CD4-positive, alpha-beta memory T cell (primary cell): ENCODE data around the gene HPSE2. TPM values are rescaled to one million over a fixed set of nuclear protein-coding genes. Genes with fewer than 3 reads are reported as not detected.

Experiments
- CTCF ChIA-PET: fragments of 350-600 bp; sonication (Branson Sonifier 250); formaldehyde crosslinking; loops from one replicate; lab custom pipeline; 2021; ENCODE audit warnings: inconsistent platforms; ENCODE audit not compliant: partially characterized antibody; lab: Charles Lee
- POLR2A ChIA-PET: fragments of 350-600 bp; sonication (Branson Sonifier 250); formaldehyde crosslinking; loops from one replicate; lab custom pipeline; 2021; ENCODE audit not compliant: partially characterized antibody; lab: Charles Lee
- DNase-seq, 5 donors: peaks; one replicate each; pipeline versions ENCODE4 v3.0.0 to v3.0.0-alpha.2; 2020 to 2022; ENCODE audit warnings: mixed read lengths in 1 of 5
- H3K27ac ChIP-seq: one replicate; pipeline ENCODE4 v1.7.0; 2013; ENCODE audit warnings: low read depth, low read length
- H3K27me3 ChIP-seq: 2 replicates; pipeline ENCODE4 v1.7.0; 2013; ENCODE audit warnings: mild to moderate bottlenecking, low read length, moderate library complexity; ENCODE audit not compliant: insufficient read depth
- H3K36me3 ChIP-seq: 2 replicates; pipeline ENCODE4 v1.7.0; 2013; ENCODE audit warnings: mild to moderate bottlenecking, low read length, moderate library complexity; ENCODE audit not compliant: insufficient read depth
- H3K4me1 ChIP-seq: 2 replicates; pipeline ENCODE4 v1.7.0; 2013; ENCODE audit warnings: mild to moderate bottlenecking, low read length, moderate library complexity; ENCODE audit not compliant: insufficient read depth
- H3K4me3 ChIP-seq, 2 donors: one replicate each; pipeline ENCODE4 v1.7.0; 2013; ENCODE audit warnings: low read length in 2 of 2, mild to moderate bottlenecking in 1 of 2
- H3K9me3 ChIP-seq, 2 donors: one replicate each; pipeline ENCODE4 v1.7.0; 2013; ENCODE audit warnings: low read length in 2 of 2, control low read depth in 1 of 2; ENCODE audit not compliant: control insufficient read depth in 1 of 2
- H3K27ac Mint-ChIP-seq, 7 donors: one replicate each; pipeline ENCODE4 v1.8.0; 2020 to 2021; ENCODE audit warnings: mixed read lengths in 7 of 7, mild to moderate bottlenecking in 6 of 7, inconsistent platforms in 3 of 7, moderate library complexity in 3 of 7
- H3K27me3 Mint-ChIP-seq, 2 donors: one replicate each; pipeline ENCODE4 v1.8.0; 2020 to 2021; ENCODE audit warnings: mixed read lengths in 2 of 2
- H3K36me3 Mint-ChIP-seq, 2 donors: one replicate each; pipeline ENCODE4 v1.8.0; 2020 to 2021; ENCODE audit warnings: mixed read lengths in 2 of 2, inconsistent platforms in 1 of 2, mild to moderate bottlenecking in 1 of 2
- H3K4me1 Mint-ChIP-seq, 4 donors: one replicate each; pipeline ENCODE4 v1.8.0; 2020 to 2021; ENCODE audit warnings: mixed read lengths in 4 of 4, mild to moderate bottlenecking in 1 of 4
- H3K4me3 Mint-ChIP-seq, 8 donors: one replicate each; pipeline ENCODE4 v1.8.0; 2020 to 2021; ENCODE audit warnings: mixed read lengths in 8 of 8, mild to moderate bottlenecking in 7 of 8, moderate library complexity in 6 of 8, inconsistent platforms in 3 of 8
- H3K9me3 Mint-ChIP-seq, 8 donors: one replicate each; pipeline ENCODE4 v1.8.0; 2020 to 2021; ENCODE audit warnings: mixed read lengths in 8 of 8, mild to moderate bottlenecking in 5 of 8, inconsistent platforms in 3 of 8, moderate library complexity in 1 of 8
- intact Hi-C: fragments of 100-400 bp; cut with micrococcal nuclease; formaldehyde crosslinking; loops from one replicate; pipeline ENCODE4 v1.15.1; 2023
- polyA plus RNA-seq, 2 donors: library from polyadenylated mRNA; unstranded; fragments of 300-500 nt; fragmentation: Illumina TruSeq; gene quantifications; one replicate each; pipeline ENCODE4 v1.2.3, GENCODE V29; 2021
- total RNA-seq, 2 experiments: library from RNA; stranded (reverse); gene quantifications; one replicate each; pipeline ENCODE4 v1.2.3, GENCODE V29; 2021

Gene HPSE2
- total and polyA plus RNA-seq, 4 experiments from 2014 or later, result 0.09 to 0.12 TPM; not detected in 2

GRCh38 chr10:99224766-99225165 is 10.9 kb downstream of the HPSE2 start:
- Mint-ChIP-seq H3K9me3 (no peaks in the 10 kb centered on the region), H3K4me1 (no peaks in the 10 kb centered on the region), H3K36me3 (no peaks in the 10 kb centered on the region), H3K4me3 (no peak overlapping the region), H3K27ac (no peak overlapping the region), H3K27me3 (peaks cover 14 to 16% of the 10 kb centered on the region in 2 donors)
- POLR2A ChIA-PET, result no interaction called here
- no peak for DNase-seq
- H3K27me3 ChIP-seq, result no peaks in the 10 kb centered on the region
- no peaks in the 10 kb centered on the region for H3K9me3 ChIP-seq
- CTCF ChIA-PET, result no interaction called here
- H3K36me3 ChIP-seq, result no peaks in the 10 kb centered on the region
- intact Hi-C loops, result no loop called here
- no peak overlapping the region for H3K4me3 ChIP-seq
- no peak overlapping the region for H3K27ac ChIP-seq
- H3K4me1 ChIP-seq, result no peaks in the 10 kb centered on the region

GRCh38 chr10:99207340-99207739 is 28.3 kb downstream of the HPSE2 start:
- Mint-ChIP-seq H3K4me3 (no peak overlapping the region), H3K36me3 (no peaks in the 10 kb centered on the region), H3K4me1 (no peaks in the 10 kb centered on the region), H3K9me3 (peaks cover 0 to 13% (median 8%) of the 10 kb centered on the region in 8 donors), H3K27me3 (peaks cover 0 to 4% of the 10 kb centered on the region in 2 donors), H3K27ac (no peak overlapping the region)
- ChIA-PET CTCF (no interaction called here), POLR2A (no interaction called here)
- no peak for DNase-seq
- Histone ChIP-seq H3K4me3 (no peak overlapping the region), H3K4me1 (no peaks in the 10 kb centered on the region), H3K27ac (no peak overlapping the region), H3K9me3 (no peaks in the 10 kb centered on the region), H3K36me3 (no peaks in the 10 kb centered on the region), H3K27me3 (no peaks in the 10 kb centered on the region)
- intact Hi-C loops, result no loop called here

GRCh38 chr10:99203310-99203709 is 32.3 kb downstream of the HPSE2 start:
- no peak overlapping the region for H3K27ac Mint-ChIP-seq
- H3K4me1 Mint-ChIP-seq, result no peaks in the 10 kb centered on the region
- Histone ChIP-seq H3K27ac (no peak overlapping the region), H3K36me3 (no peaks in the 10 kb centered on the region), H3K9me3 (no peaks in the 10 kb centered on the region), H3K27me3 (no peaks in the 10 kb centered on the region), H3K4me3 (no peak overlapping the region), H3K4me1 (no peaks in the 10 kb centered on the region)
- POLR2A ChIA-PET, result no interaction called here
- no peaks in the 10 kb centered on the region for H3K36me3 Mint-ChIP-seq
- H3K4me3 Mint-ChIP-seq, result no peak overlapping the region
- no peak for DNase-seq
- H3K27me3 Mint-ChIP-seq, result peaks cover 0 to 2% of the 10 kb centered on the region in 2 donors
- intact Hi-C loops, result no loop called here
- CTCF ChIA-PET, result no interaction called here
- H3K9me3 Mint-ChIP-seq, result peaks cover 0 to 13% (median 8%) of the 10 kb centered on the region in 8 donors

- Histone ChIP-seq H3K9me3 (no peaks in the 10 kb centered on the region), H3K4me1 (no peaks in the 10 kb centered on the region), H3K4me3 (no peak overlapping the region), H3K27ac (no peak overlapping the region), H3K27me3 (no peaks in the 10 kb centered on the region), H3K36me3 (no peaks in the 10 kb centered on the region)
- H3K27me3 Mint-ChIP-seq, result peaks cover 2 to 4% of the 10 kb centered on the region in 2 donors
- no peak overlapping the region for H3K4me3 Mint-ChIP-seq
- intact Hi-C loops, result no loop called here
- no peaks in the 10 kb centered on the region for H3K9me3 Mint-ChIP-seq
- H3K36me3 Mint-ChIP-seq, result no peaks in the 10 kb centered on the region
- ChIA-PET POLR2A (no interaction called here), CTCF (no interaction called here)
- no peak for DNase-seq
- H3K27ac Mint-ChIP-seq, result no peak overlapping the region
- no peaks in the 10 kb centered on the region for H3K4me1 Mint-ChIP-seq
Measured at GRCh38 chr10:99172950-99173349, 62.7 kb downstream of the HPSE2 start.

DNA sequence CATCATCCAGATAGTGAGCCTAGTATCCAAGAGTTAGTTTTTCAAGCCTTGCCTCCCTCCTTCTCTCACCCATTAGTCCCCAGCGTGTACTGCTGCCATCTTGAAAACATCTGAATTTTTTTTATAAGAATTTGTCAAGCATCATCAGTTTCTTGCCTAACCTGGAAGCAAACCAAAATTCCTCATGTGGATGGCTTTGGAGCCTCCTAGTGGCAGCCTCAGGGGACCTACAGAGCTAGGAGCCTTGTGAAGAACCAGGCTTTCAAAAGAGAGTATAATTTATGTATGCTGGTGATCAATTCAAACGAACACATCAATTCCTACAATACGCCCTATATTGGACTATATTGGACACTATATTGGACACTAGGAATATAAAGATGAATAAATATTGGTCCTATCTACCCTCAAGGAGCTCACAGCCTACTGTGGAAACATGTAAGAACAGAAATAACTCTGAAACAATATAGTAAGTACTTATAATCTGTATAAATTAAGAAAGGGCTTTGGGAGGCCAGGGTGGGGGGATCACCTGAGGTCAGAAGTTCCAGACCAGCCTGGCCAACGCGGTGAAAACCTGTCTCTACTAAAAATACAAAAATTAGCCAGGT is 63.4 kb downstream of the HPSE2 start:
- H3K36me3 Mint-ChIP-seq, result no peaks in the 10 kb centered on the region
- H3K4me3 Mint-ChIP-seq, result no peak overlapping the region
- peaks cover 0 to 4% (median 0%) of the 10 kb centered on the region in 8 donors for H3K9me3 Mint-ChIP-seq
- Histone ChIP-seq H3K9me3 (no peaks in the 10 kb centered on the region), H3K27me3 (no peaks in the 10 kb centered on the region), H3K4me3 (no peak overlapping the region), H3K36me3 (no peaks in the 10 kb centered on the region), H3K4me1 (no peaks in the 10 kb centered on the region), H3K27ac (no peak overlapping the region)
- CTCF ChIA-PET, result no interaction called here
- intact Hi-C loops, result no loop called here
- DNase-seq, result no peak
- no peak overlapping the region for H3K27ac Mint-ChIP-seq
- H3K4me1 Mint-ChIP-seq, result no peaks in the 10 kb centered on the region
- peaks cover 2 to 3% of the 10 kb centered on the region in 2 donors for H3K27me3 Mint-ChIP-seq
- POLR2A ChIA-PET, result no interaction called here

DNA sequence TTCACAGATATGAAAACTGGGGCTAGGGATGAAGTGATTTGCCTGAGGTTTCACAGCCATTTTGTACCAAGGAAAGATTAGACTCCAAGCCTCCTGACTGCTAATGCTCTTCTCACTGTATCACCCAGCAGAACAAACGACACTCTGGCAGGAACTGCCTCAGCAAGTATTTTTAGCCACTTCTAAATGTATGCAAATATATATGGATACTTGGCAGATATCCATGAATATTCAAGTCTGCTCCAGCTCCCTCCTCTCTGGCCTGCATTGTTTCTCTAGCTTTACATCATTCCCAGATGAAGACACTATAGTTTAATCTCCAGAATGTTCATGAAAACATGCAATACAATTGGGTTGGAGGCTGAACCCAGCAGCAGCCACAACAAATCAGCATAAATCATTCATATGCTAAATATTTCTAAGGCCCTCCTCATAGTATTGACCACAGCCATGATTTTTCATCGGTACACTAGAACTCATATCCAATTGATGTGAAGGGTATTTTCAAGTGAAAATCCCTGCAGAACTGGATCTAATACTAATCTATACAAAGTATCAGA is 65.5 kb downstream of the HPSE2 start:
- DNase-seq, result no peak
- H3K36me3 Mint-ChIP-seq, result no peaks in the 10 kb centered on the region
- ChIA-PET POLR2A (no interaction called here), CTCF (no interaction called here)
- no peaks in the 10 kb centered on the region for H3K27me3 Mint-ChIP-seq
- Histone ChIP-seq H3K9me3 (no peaks in the 10 kb centered on the region), H3K27me3 (no peaks in the 10 kb centered on the region), H3K4me3 (no peak overlapping the region), H3K27ac (no peak overlapping the region), H3K36me3 (no peaks in the 10 kb centered on the region), H3K4me1 (no peaks in the 10 kb centered on the region)
- H3K4me1 Mint-ChIP-seq, result no peaks in the 10 kb centered on the region
- intact Hi-C loops, result no loop called here
- H3K4me3 Mint-ChIP-seq, result no peak overlapping the region
- no peak overlapping the region for H3K27ac Mint-ChIP-seq
- H3K9me3 Mint-ChIP-seq, result peaks cover 0 to 4% (median 0%) of the 10 kb centered on the region in 8 donors

- no peaks in the 10 kb centered on the region for H3K27me3 ChIP-seq
Measured at GRCh38 chr10:99161165-99161564, 74.5 kb downstream of the HPSE2 start.

More at GRCh38 chr10:99161165-99161564, 74.5 kb downstream of the HPSE2 start:
- no peaks in the 10 kb centered on the region for H3K4me1 Mint-ChIP-seq
- ChIA-PET CTCF (no interaction called here), POLR2A (no interaction called here)
- no peaks in the 10 kb centered on the region for H3K36me3 Mint-ChIP-seq
- Histone ChIP-seq H3K27ac (no peak overlapping the region), H3K4me1 (no peaks in the 10 kb centered on the region), H3K36me3 (no peaks in the 10 kb centered on the region), H3K4me3 (no peak overlapping the region), H3K9me3 (no peaks in the 10 kb centered on the region)
- intact Hi-C loops, result no loop called here
- H3K27ac Mint-ChIP-seq, result no peak overlapping the region
- no peak for DNase-seq
- no peaks in the 10 kb centered on the region for H3K27me3 Mint-ChIP-seq
- H3K9me3 Mint-ChIP-seq, result peaks cover 0 to 2% (median 0%) of the 10 kb centered on the region in 8 donors
- H3K4me3 Mint-ChIP-seq, result no peak overlapping the region
